ENCODE data around the gene MACROD2.

GRCh38 chr20:15297059-15297875 is 1302.0 kb downstream of the MACROD2 start:
- TF ChIP-seq CTCF (IDR thresholded peaks at IDR 0.05): no peak
- no peak for TF ChIP-seq EP300 (IDR thresholded peaks at IDR 0.05)
- TF ChIP-seq POLR2A (IDR thresholded peaks at IDR 0.05): no peak

Data from ovary (tissue), 3 donors.